Osteoblast (primary cell): ENCODE results near the gene SH2D3C. TPM values are rescaled to one million over a fixed set of nuclear protein-coding genes. Genes with fewer than 3 reads are reported as not detected.
A peak's percentile ranks its signal among the peaks of the same experiment; 100 is the strongest.

Source experiments
- DNase-seq: peaks from one replicate; pipeline ENCODE4 v3.0.0; 2011; ENCODE audit warnings: low spot score, mixed read lengths; ENCODE audit not compliant: insufficient read length; ENCODE audit errors: missing footprints
- H2AFZ ChIP-seq: 2 replicates; pipeline ENCODE4 v1.6.0; 2011; ENCODE audit warnings: mild to moderate bottlenecking, low read length
- H3K27ac ChIP-seq: 2 replicates; pipeline ENCODE4 v1.5.1; 2011; ENCODE audit warnings: mild to moderate bottlenecking, low read depth, low read length, moderate library complexity
- H3K27me3 ChIP-seq: 2 replicates; pipeline ENCODE4 v1.6.0; 2012; ENCODE audit warnings: mild to moderate bottlenecking, control low read depth, inconsistent platforms, low read length, moderate library complexity; ENCODE audit not compliant: insufficient read depth
- H3K36me3 ChIP-seq: 2 replicates; pipeline ENCODE4 v1.5.1; 2011; ENCODE audit warnings: mild to moderate bottlenecking, low read length, control low read depth, moderate library complexity; ENCODE audit not compliant: insufficient read depth
- H3K4me1 ChIP-seq: 2 replicates; pipeline ENCODE4 v1.5.1; 2011; ENCODE audit warnings: mild to moderate bottlenecking, low read length, control low read depth, moderate library complexity; ENCODE audit not compliant: insufficient read depth
- H3K4me2 ChIP-seq: 2 replicates; pipeline ENCODE4 v1.6.0; 2011; ENCODE audit warnings: mild to moderate bottlenecking, low read length; ENCODE audit not compliant: insufficient read depth
- H3K4me3 ChIP-seq: fragments of 200-600 bp; sonication (generic); 3 replicates; pipeline ENCODE4 v1.5.1; 2012; ENCODE audit warnings: mild to moderate bottlenecking, low read length, inconsistent platforms; ENCODE audit not compliant: insufficient read depth
- H3K79me2 ChIP-seq: 2 replicates; pipeline ENCODE4 v1.6.0; 2012; ENCODE audit warnings: mild to moderate bottlenecking, low read length, control low read depth, inconsistent platforms; ENCODE audit not compliant: insufficient read depth
- H3K9me3 ChIP-seq: 2 replicates; pipeline ENCODE4 v1.5.1; 2011; ENCODE audit warnings: low read depth, low read length, control low read depth
- H4K20me1 ChIP-seq: 2 replicates; pipeline ENCODE4 v1.6.0; 2012; ENCODE audit warnings: mild to moderate bottlenecking, low read length, control low read depth; ENCODE audit not compliant: insufficient read depth
- CTCF ChIP-seq: IDR thresholded peaks from 2 replicates; pipeline ENCODE4 v1.5.1; 2011; ENCODE audit warnings: mild to moderate bottlenecking, low read depth, low read length, moderate library complexity; ENCODE audit errors: extremely low read depth
- total RNA-seq: library from RNA; depleted of rRNA; stranded (reverse); fragments of >200 nt; gene quantifications from 2 replicates; pipeline ENCODE4 v1.2.3, GENCODE V29; 2012

Gene SH2D3C
- total RNA-seq, 1 donor, result 0.36 TPM

GRCh38 chr9:127722055-127722745 lies 56.3 kb downstream of the SH2D3C start:
- Histone ChIP-seq H4K20me1 (peaks cover 4% of the 10 kb centered on the region), H3K4me3 (no peak overlapping the region), H3K27ac (no peak overlapping the region), H2AFZ (no peak overlapping the region), H3K27me3 (no peaks in the 10 kb centered on the region), H3K9me3 (no peaks in the 10 kb centered on the region), H3K79me2 (no peaks in the 10 kb centered on the region), H3K36me3 (no peaks in the 10 kb centered on the region), H3K4me2 (no peak overlapping the region), H3K4me1 (peaks cover 16% of the 10 kb centered on the region)
- peak; percentile 34 for DNase-seq
- TF ChIP-seq CTCF, result no peak

DNA sequence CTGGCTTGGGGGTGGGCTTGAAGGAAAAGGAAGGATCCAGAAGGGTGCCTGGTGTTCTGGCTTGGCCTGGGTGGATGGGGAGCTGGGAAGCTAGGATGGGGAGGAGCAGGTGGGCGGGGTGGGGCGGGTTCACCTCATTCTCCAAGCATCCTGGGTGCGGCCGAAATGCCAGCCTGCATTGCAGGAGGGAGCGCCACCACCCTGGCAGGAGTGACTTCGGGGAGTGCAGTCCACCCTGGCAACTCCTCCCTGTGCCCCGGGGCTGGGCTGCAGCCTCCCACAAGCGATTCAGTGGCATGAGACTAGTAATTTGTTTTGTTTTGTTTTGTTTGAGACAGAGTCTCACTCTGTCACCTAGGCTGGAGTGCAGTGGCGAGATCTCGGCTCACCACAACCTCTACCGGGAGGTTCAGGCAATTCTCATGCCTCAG lies 57.1 kb downstream of the SH2D3C start:
- no peak for TF ChIP-seq CTCF
- Histone ChIP-seq H2AFZ (no peak overlapping the region), H3K27me3 (no peaks in the 10 kb centered on the region), H3K4me1 (peaks cover 16% of the 10 kb centered on the region), H3K9me3 (no peaks in the 10 kb centered on the region), H4K20me1 (peaks cover 4% of the 10 kb centered on the region), H3K27ac (no peak overlapping the region), H3K4me2 (no peak overlapping the region), H3K36me3 (no peaks in the 10 kb centered on the region), H3K4me3 (no peak overlapping the region), H3K79me2 (no peaks in the 10 kb centered on the region)
- DNase-seq, result peak; percentile 56

- TF ChIP-seq CTCF, result no peak
- Histone ChIP-seq H2AFZ (no peak overlapping the region), H3K27me3 (no peaks in the 10 kb centered on the region), H3K4me3 (no peak overlapping the region), H3K4me1 (peaks cover 20% of the 10 kb centered on the region), H3K79me2 (no peaks in the 10 kb centered on the region), H3K4me2 (no peak overlapping the region), H3K9me3 (no peaks in the 10 kb centered on the region), H4K20me1 (peaks cover 4% of the 10 kb centered on the region), H3K36me3 (no peaks in the 10 kb centered on the region), H3K27ac (no peak overlapping the region)
- peak; percentile 82 for DNase-seq
These were observed 57.6 kb downstream of the SH2D3C start for GRCh38 chr9:127720865-127721227.

DNA sequence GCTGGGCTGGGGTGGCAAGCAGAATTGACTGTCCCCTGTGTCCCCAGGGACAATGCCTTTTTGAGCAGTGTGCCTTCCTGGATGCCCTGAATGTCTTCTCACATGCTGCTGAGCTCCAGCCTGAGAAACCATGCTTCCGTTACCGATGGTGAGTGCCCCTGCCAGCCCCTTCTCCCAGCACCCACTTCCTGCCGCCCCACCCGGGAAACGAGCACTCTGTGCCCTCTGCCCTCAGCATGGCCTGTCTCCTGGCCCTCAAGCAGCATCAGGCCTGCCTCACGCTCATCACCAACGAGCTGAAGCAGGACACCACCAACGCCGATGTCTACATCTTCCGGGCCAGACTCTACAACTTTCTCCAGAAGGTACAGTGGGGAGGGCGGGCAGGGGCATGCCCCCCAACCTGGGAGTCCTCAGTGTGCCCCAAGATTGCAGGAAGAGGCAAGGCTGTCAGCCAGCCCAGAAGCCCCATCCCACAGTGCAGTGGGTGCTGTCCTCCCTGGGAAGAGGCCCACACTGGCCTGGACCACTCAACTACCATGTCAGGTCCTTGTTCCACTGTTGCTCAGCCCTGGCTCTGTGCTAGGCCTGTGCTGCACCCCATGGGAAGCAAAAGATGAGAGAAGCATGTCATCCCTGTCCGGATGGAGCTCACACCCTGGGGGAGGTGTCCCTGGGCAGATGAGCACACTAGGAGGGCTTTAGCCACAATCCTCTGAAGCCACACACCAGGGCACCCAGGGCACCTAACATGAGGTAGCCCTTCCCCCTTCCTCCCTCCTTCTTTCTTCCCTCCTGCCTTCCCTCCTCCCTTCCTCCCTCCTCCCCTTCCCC lies 58.2 kb downstream of the SH2D3C start:
- Histone ChIP-seq H3K79me2 (peaks cover under 1% of the 10 kb centered on the region), H3K36me3 (no peaks in the 10 kb centered on the region), H3K4me2 (no peak overlapping the region), H3K4me1 (peaks cover 20% of the 10 kb centered on the region), H3K27ac (no peak overlapping the region), H2AFZ (no peak overlapping the region), H3K4me3 (no peak overlapping the region), H3K9me3 (no peaks in the 10 kb centered on the region), H4K20me1 (peaks cover 4% of the 10 kb centered on the region), H3K27me3 (no peaks in the 10 kb centered on the region)
- TF ChIP-seq CTCF, result no peak
- DNase-seq, result peak; percentile 11
